SK-N-MC (cell line): ENCODE data around the gene STX16.
"Not testable (repeated sequence)": the region's sequence is repeated elsewhere in the genome, so short reads cannot be mapped to it uniquely, and the experiment has no call there.

Source experiments
- EZH2 ChIP-seq: fragments of 200-600 bp; sonication (generic); IDR thresholded peaks from one replicate; pipeline ENCODE4 v1.6.1; 2017; ENCODE audit warnings: antibody characterized with exemption
- POLR2AphosphoS5 ChIP-seq: IDR thresholded peaks from 2 replicates; pipeline ENCODE4 v1.6.1; 2012; ENCODE audit warnings: mild to moderate bottlenecking, low read depth, low read length, borderline replicate concordance

- not testable (repeated sequence) for TF ChIP-seq EZH2, POLR2AphosphoS5
Observed at GRCh38 chr20:58648502-58648825, 2.6 kb upstream of the STX16 start.
